GM21737 (cell line): ENCODE measurements around the gene PEA15.
A peak's percentile ranks its signal among the peaks of the same experiment; 100 is the strongest.

ENCODE experiments used
- ATAC-seq: cut with Tn5 transposase; IDR thresholded peaks from one replicate; pipeline ENCODE4 v1.9.1; 2021; ENCODE audit warnings: mild to moderate bottlenecking, moderate library complexity; ENCODE audit not compliant: unreplicated experiment

Gene PEA15, protein sequence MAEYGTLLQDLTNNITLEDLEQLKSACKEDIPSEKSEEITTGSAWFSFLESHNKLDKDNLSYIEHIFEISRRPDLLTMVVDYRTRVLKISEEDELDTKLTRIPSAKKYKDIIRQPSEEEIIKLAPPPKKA

GRCh38 chr1:160205242-160206035 lies at the start of gene PEA15:
Gene PEA15 (plus strand): TSS chr1:160205384. CDS start chr1:160211545, 6,161 bp downstream.
- ATAC-seq, result no peak

GRCh38 chr1:160156361-160156760 lies 48.8 kb upstream of the PEA15 start:
- no peak for ATAC-seq

GRCh38 chr1:160157174-160157573 lies 48.0 kb upstream of the PEA15 start:
- no peak for ATAC-seq

GRCh38 chr1:160158031-160158430 lies 47.2 kb upstream of the PEA15 start:
- ATAC-seq, result no peak

DNA sequence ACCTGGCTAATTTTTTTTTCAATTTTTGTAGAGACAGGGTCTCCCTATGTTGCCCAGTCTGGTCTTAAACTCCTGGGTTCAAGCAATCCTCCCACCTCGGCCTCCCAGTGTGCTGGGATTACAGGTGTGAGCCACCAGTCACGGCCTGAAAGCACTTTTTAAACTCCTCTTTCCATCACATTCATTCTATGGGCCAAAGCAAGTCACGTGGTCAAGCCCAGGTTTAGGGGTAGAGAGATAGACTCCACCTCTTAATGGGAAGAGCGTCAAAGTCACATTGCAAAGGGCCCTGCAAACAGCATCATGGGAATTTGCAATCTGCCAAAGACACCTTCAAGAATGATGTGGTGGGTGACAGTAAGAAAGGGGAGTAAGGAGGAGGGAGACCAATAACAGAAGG lies 46.6 kb upstream of the PEA15 start:
- no peak for ATAC-seq

DNA sequence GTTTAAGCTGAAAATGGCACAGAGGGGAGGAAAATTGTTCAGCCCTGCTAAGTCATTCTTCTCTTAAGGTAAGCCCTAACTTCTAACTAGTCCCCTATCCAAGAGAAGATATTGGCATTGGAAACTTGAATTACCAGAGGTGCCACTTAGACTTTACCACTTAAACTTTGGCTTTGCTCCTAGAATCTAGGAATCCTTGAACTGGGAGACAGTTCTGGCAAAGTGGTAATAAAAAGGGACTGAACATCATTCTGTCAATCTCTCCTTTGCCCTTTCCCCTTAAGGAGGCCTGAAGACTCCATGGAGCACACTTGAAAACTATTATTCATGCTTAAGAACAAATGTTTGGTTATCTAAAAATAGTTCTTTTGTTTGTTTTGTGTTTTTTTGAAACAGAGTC lies 45.3 kb upstream of the PEA15 start:
- ATAC-seq, result no peak

DNA sequence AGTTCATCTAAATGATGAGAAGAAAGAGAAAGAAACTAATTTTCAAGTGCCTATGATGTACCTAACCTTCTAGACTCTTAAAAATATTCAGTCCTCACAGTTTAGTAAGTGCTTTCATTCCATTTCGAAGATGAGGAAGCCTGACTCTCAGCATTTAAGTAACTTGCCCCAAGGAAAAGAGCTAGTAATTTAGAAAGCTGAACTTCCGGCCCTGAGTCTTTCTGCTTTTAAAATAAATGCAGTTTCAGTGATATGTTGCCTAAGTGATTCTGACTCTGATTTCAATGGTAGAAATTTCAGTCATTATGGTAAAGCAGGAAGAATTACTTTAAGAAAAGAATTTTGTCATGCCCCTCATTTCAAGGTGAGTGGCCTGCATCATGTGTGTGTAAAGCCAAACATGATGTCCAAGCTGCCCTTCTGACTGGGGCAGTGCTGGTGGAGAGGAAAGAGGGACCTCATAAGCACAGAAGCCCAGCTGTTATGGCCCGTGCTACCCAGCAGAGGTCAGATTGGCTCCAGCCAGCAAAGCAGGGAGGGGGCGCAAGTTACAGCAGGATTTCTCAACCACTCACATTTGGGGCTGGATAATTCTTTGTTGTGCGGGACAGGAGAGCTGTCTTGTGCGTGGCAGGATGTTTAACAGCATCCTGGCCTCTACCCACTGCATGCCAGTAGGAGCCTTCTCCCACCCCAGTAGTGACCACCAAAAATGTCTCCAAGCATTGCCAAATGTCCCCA lies 43.0 kb upstream of the PEA15 start:
- no peak for ATAC-seq

DNA sequence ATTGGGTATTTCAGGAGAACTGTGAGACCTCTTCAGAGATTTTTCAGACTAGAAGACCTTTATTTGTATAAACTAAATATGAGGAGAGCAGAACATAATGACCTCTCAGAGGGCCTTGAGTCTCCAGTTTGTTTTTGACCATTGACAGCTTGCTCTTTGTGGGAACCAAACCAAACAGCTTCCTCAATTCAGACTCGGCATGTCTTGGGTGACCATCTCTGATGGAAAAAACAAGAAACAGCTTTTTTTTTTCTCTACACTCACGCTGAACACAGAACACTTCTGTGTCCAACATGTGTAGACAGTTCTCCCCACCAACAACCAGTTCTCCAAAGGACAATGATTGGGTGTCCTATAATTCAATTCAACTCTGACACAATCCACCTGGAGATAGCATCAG lies 42.3 kb upstream of the PEA15 start:
- ATAC-seq, result no peak

GRCh38 chr1:160163615-160164014 lies 41.6 kb upstream of the PEA15 start:
- ATAC-seq, result no peak

DNA sequence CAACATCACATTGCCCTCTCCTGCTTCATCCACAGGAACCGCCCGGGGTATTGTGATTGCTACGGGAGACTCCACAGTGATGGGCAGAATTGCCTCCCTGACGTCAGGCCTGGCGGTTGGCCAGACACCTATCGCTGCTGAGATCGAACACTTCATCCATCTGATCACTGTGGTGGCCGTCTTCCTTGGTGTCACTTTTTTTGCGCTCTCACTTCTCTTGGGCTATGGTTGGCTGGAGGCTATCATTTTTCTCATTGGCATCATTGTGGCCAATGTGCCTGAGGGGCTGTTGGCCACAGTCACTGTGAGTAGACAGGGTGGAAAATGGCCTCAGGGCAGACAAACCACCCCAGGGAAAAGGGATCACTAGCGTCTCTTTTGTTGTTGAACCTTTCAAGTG lies 41.1 kb upstream of the PEA15 start:
- no peak for ATAC-seq

- no peak for ATAC-seq
These were observed 38.9 kb upstream of the PEA15 start for GRCh38 chr1:160166166-160166868.

DNA sequence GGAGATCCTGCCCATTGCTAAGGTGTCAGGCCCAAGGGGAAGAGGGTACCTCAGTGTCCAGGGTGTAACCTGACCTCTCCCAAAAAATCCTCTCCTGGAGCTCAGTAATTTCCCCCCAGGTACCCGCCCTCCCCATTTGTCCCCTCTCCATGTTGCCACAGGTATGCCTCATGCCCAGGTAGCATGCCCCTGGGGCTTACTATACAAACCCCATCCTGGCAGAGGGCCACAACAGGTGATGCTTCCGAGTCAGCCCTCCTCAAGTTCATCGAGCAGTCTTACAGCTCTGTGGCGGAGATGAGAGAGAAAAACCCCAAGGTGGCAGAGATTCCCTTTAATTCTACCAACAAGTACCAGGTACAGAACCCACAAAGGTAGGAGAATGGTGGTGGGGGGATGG lies 38.1 kb upstream of the PEA15 start:
- no peak for ATAC-seq

DNA sequence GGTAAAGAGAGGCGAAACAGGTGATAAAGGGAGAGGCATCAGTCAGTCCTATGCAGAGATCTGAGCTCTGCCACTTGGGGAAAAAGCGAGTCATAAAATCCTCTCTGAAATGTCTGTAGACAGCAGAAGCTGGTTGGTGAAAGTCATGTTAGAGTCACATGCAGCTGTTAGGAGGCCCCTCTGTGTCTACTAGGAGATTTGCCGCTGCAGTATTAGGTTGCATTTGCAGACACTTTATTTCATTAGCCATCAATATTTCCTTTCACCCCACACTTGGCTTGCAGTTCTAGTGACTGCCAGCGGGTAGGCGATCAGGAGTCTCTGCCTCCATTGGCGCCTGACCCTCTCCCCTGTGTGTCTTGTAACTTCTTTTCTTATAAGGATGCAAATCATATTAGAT lies 37.6 kb upstream of the PEA15 start:
- no peak for ATAC-seq

DNA sequence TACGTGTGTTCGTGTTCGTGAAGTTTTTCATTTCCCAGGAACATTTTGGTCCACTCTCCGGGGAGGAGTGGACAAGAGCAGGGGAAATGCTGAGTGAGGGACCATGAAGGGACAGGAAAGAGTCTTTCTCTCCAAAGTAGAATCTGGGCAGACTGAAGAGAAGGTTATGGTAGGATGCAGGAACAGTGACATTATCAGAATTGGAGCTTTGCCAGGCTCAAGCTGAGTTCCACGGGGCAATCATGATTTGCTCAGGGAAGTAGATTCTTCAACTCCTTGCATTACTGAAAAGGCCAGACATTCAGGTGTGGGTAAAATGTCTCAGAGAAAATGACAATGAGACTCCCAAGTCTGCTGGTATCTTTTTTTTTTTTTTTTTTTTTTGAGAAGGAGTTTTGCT lies 37.2 kb upstream of the PEA15 start:
- ATAC-seq, result no peak

DNA sequence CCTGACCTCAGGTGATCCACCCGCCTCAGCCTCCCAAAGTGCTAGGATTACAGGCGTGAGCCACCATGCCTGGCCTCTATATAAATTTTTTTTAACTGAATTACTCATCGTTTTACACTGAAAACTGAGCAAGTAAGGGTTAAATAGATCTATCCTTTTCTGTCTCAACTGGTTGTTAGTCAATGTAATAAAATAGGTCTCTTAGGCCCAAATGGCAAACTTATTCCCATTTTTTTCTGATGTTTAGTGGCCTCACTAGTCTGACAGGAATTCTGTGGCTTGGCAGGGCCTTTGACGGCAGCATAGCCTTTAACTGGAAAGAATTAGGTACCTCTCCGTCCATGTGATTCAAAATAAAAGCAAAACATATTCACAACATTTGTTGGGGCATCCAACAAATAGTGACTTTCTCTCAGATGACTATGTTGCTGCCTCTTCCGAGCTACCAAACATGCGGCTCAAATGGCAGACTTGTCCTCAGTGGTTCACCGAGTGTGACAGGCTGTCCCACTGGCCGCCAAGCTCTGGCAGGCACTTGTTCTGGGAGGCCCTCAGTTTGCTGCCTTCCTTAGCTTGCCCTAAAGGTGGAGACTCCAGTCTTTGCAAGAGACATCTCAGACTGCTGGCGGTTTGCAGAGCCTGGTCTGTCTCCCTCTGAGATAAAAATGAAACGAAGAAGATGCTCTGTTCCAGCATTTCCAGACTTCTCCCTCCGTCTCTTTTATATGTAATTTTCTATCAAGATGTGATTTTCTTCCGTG lies 36.4 kb upstream of the PEA15 start:
- no peak for ATAC-seq

GRCh38 chr1:160169553-160170399 lies 35.4 kb upstream of the PEA15 start:
- ATAC-seq, result peak; percentile 68

DNA sequence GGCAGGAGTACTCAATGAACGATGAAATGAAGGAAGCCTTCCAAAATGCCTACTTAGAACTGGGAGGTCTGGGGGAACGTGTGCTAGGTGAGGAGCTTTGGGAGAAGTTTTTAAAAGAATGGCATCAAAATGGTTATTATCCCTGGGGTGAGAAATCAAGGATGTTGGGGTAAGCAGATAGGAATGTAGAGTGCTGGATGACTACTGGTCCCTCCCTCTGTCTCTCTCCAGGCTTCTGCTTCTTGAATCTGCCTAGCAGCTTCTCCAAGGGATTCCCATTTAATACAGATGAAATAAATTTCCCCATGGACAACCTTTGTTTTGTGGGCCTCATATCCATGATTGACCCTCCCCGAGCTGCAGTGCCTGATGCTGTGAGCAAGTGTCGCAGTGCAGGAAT lies 33.8 kb upstream of the PEA15 start:
- no peak for ATAC-seq

DNA sequence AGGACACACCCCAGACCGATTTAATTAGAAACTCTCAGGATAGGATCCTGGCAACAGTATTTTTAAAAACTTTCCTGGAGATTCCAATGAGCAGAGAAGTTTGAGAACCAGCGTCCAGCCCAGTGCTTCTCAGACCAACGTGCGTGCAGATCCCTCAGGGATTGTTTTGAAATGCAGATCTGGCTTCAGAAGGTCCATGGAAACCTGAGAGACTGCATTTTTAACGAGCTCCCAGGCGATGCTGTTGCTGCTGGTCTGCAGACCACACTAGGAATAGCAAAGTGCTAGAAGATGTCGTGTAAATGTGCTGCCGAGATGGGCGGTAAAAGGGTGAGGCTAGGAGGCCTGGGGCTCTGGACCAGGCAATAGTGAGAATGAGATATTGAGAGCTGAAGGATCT lies 33.2 kb upstream of the PEA15 start:
- no peak for ATAC-seq

GRCh38 chr1:160177231-160177630 lies 28.0 kb upstream of the PEA15 start:
- ATAC-seq, result no peak

DNA sequence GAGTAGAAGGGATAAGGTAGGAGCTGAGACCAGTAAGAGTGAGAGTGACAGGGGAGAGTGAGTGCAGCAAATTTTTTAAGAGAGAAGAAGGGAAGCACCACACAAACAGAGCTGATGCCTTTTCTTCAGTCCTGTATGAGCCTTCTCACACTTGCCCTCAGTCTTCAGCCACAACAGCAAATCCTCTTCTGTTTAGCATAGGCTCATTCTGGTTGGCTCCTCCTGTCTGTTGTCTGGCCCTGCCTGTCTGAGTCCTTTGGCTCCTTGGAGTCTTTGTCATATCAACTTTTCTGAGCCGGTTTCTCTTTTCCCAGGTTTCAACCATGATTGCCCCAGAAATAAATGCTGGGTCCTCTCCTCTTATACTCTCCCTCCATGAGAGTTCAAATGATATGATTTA lies 27.5 kb upstream of the PEA15 start:
- ATAC-seq, result no peak
